Common myeloid progenitor, CD34-positive (primary cell): ENCODE results near the gene CTNNB1.

ENCODE experiments used
- CTCF ChIA-PET: fragments of 350-600 bp; sonication (Branson Sonifier 250); formaldehyde crosslinking; loops from one replicate; lab custom pipeline; 2021; ENCODE audit warnings: antibody characterized with exemption; lab: Charles Lee
- POLR2A ChIA-PET: fragments of 350-600 bp; sonication (Branson Sonifier 250); formaldehyde crosslinking; loops from one replicate; lab custom pipeline; 2021; ENCODE audit warnings: antibody characterized with exemption; lab: Charles Lee
- DNase-seq, 3 donors: peaks; one replicate each; pipeline versions ENCODE4 v3.0.0 to v3.0.0-alpha.2; 2013
- H3K27ac ChIP-seq, 2 experiments: 1 replicate in 1 of 2; 2 replicates in 1 of 2; pipeline ENCODE4 v1.7.0; 2013; ENCODE audit warnings: inconsistent platforms in 2 of 2, low read length in 2 of 2, mild to moderate bottlenecking in 2 of 2, low read depth in 1 of 2, moderate library complexity in 1 of 2; ENCODE audit not compliant: severe bottlenecking in 2 of 2, insufficient read depth in 1 of 2, poor library complexity in 1 of 2
- H3K27me3 ChIP-seq, 5 experiments: replicated peaks in 2 of 5; 1 replicate in 3 of 5; 2 replicates in 2 of 5; pipeline versions ENCODE4 v1.6.1 to v1.7.0; 2013; ENCODE audit warnings: low read length in 4 of 5, mild to moderate bottlenecking in 2 of 5, moderate library complexity in 2 of 5, inconsistent platforms in 1 of 5; ENCODE audit not compliant: insufficient read depth in 5 of 5, control insufficient read depth in 4 of 5
- H3K36me3 ChIP-seq, 4 experiments: 1 replicate in 2 of 4; 2 replicates in 2 of 4; pipeline versions ENCODE4 v1.6.1 to v1.7.0; 2013; ENCODE audit warnings: low read length in 3 of 4, control low read depth in 1 of 4, mild to moderate bottlenecking in 1 of 4; ENCODE audit not compliant: control insufficient read depth in 4 of 4, insufficient read depth in 4 of 4
- H3K4me1 ChIP-seq, 4 experiments: 1 replicate in 3 of 4; 2 replicates in 1 of 4; pipeline versions ENCODE4 v1.6.1 to v1.7.1; 2013; ENCODE audit warnings: low read length in 3 of 4, mild to moderate bottlenecking in 3 of 4, control low read depth in 1 of 4, inconsistent platforms in 1 of 4, moderate library complexity in 1 of 4; ENCODE audit not compliant: control insufficient read depth in 4 of 4, insufficient read depth in 4 of 4; ENCODE audit errors: control extremely low read depth in 1 of 4
- H3K4me3 ChIP-seq, 7 experiments: 1 replicate in 4 of 7; 2 replicates in 3 of 7; pipeline versions ENCODE4 v1.5.1 to v1.7.0; 2013; ENCODE audit warnings: mild to moderate bottlenecking in 7 of 7, low read length in 6 of 7, moderate library complexity in 6 of 7, inconsistent platforms in 2 of 7, low read depth in 2 of 7, control low read depth in 1 of 7; ENCODE audit not compliant: insufficient read depth in 4 of 7, control insufficient read depth in 1 of 7; ENCODE audit errors: extremely low read depth in 1 of 7
- H3K9me3 ChIP-seq, 5 experiments: 1 replicate in 4 of 5; 2 replicates in 1 of 5; pipeline versions ENCODE4 v1.6.1 to v1.7.1; 2013; ENCODE audit warnings: low read length in 4 of 5, mild to moderate bottlenecking in 2 of 5, inconsistent platforms in 1 of 5, low read depth in 1 of 5, moderate library complexity in 1 of 5; ENCODE audit not compliant: control insufficient read depth in 4 of 5, insufficient read depth in 2 of 5; ENCODE audit errors: control extremely low read depth in 1 of 5
- WGBS: methylation state at CpG from one replicate; pipeline ENCODE4 v1.1.5; 2013; ENCODE audit not compliant: insufficient coverage; 5-methylcytosine and 5-hydroxymethylcytosine counted together

CTNNB1 gene

GRCh38 chr3:41163421-41163820 lies 35.9 kb upstream of the CTNNB1 start:
- H3K27me3 ChIP-seq, result no peaks in the 10 kb centered on the region
- H3K4me1 ChIP-seq, result peaks cover 3 to 9% (median 5%) of the 10 kb centered on the region in 4 experiments
- no peak overlapping the region for H3K4me3 ChIP-seq
- WGBS, result 49% methylated on average over 3 of the region's 3 CpGs
- CTCF ChIA-PET, result interaction anchor here (1.0 to 1.5 kb wide), 2 partner anchors 35 to 38 kb away, joined by 3 to 5 read pairs; no protein-coding TSS in a partner anchor
- no peak overlapping the region for H3K27ac ChIP-seq
- POLR2A ChIA-PET, result no interaction called here
- no peaks in the 10 kb centered on the region for H3K9me3 ChIP-seq
- no peaks in the 10 kb centered on the region for H3K36me3 ChIP-seq
- peak in 2 of 3 donors; percentile 40 to 63 for DNase-seq

GRCh38 chr3:41164777-41165176 lies 34.5 kb upstream of the CTNNB1 start:
- Histone ChIP-seq H3K4me3 (no peak overlapping the region), H3K36me3 (no peaks in the 10 kb centered on the region), H3K27me3 (no peaks in the 10 kb centered on the region), H3K27ac (no peak overlapping the region), H3K4me1 (no peaks in the 10 kb centered on the region), H3K9me3 (no peaks in the 10 kb centered on the region)
- ChIA-PET CTCF (no interaction called here), POLR2A (no interaction called here)
- no peak for DNase-seq
- WGBS, result 100% methylated on average over 2 of the region's 2 CpGs

- Histone ChIP-seq H3K27ac (no peak overlapping the region), H3K4me3 (no peak overlapping the region), H3K27me3 (no peaks in the 10 kb centered on the region), H3K36me3 (no peaks in the 10 kb centered on the region), H3K9me3 (no peaks in the 10 kb centered on the region), H3K4me1 (no peaks in the 10 kb centered on the region)
- ChIA-PET POLR2A (interaction anchor here (0.6 kb wide), 1 partner anchor 46 kb away, joined by 3 read pairs; no protein-coding TSS in a partner anchor), CTCF (interaction anchor here (0.6 kb wide), 1 partner anchor 691 kb away, joined by 3 read pairs; no protein-coding TSS in a partner anchor)
- 65% methylated on average over 6 of the region's 8 CpGs for WGBS
- DNase-seq, result peak; percentile 12 to 62 (median 43)
Measured at GRCh38 chr3:41167722-41168497, 31.4 kb upstream of the CTNNB1 start.

- Histone ChIP-seq H3K4me3 (no peak overlapping the region), H3K27ac (no peak overlapping the region), H3K36me3 (no peaks in the 10 kb centered on the region), H3K27me3 (no peaks in the 10 kb centered on the region), H3K9me3 (no peaks in the 10 kb centered on the region), H3K4me1 (no peaks in the 10 kb centered on the region)
- POLR2A ChIA-PET, result interaction anchor here (0.6 kb wide), 1 partner anchor 47 kb away, joined by 3 read pairs; no protein-coding TSS in a partner anchor
- 93% methylated on average over 4 of the region's 5 CpGs for WGBS
- no peak for DNase-seq
- CTCF ChIA-PET, result interaction anchor here (1.4 kb wide), 1 partner anchor 12 kb away, joined by 3 read pairs; no protein-coding TSS in a partner anchor
Measured at GRCh38 chr3:41169023-41169422, 30.3 kb upstream of the CTNNB1 start.

- CTCF ChIA-PET, result no interaction called here
- POLR2A ChIA-PET, result no interaction called here
Measured at GRCh38 chr3:41173926-41174885, 25.1 kb upstream of the CTNNB1 start.

GRCh38 chr3:41175365-41175764 lies 23.9 kb upstream of the CTNNB1 start:
- Histone ChIP-seq H3K4me3 (no peak overlapping the region), H3K4me1 (no peaks in the 10 kb centered on the region), H3K36me3 (no peaks in the 10 kb centered on the region), H3K9me3 (no peaks in the 10 kb centered on the region), H3K27me3 (no peaks in the 10 kb centered on the region), H3K27ac (no peak overlapping the region)
- ChIA-PET CTCF (no interaction called here), POLR2A (no interaction called here)
- no peak for DNase-seq
- WGBS, result 100% methylated on average over 1 of the region's 1 CpG

More at GRCh38 chr3:41173926-41174885, 25.1 kb upstream of the CTNNB1 start:
- Histone ChIP-seq H3K9me3 (no peaks in the 10 kb centered on the region), H3K4me3 (no peak overlapping the region), H3K27me3 (no peaks in the 10 kb centered on the region), H3K4me1 (no peaks in the 10 kb centered on the region), H3K27ac (no peak overlapping the region), H3K36me3 (no peaks in the 10 kb centered on the region)
- 98% methylated on average over 6 of the region's 7 CpGs for whole genome bisulfite sequencing
- no peak for DNase-seq
